ENCODE results near the gene FAM135A. TPM values are rescaled to one million over a fixed set of nuclear protein-coding genes. Genes with fewer than 3 reads are reported as not detected.

Gene FAM135A
- total RNA-seq, 4 donors from 2014 or later, result 17.1 to 99.5 (median 35.8) TPM

DNA sequence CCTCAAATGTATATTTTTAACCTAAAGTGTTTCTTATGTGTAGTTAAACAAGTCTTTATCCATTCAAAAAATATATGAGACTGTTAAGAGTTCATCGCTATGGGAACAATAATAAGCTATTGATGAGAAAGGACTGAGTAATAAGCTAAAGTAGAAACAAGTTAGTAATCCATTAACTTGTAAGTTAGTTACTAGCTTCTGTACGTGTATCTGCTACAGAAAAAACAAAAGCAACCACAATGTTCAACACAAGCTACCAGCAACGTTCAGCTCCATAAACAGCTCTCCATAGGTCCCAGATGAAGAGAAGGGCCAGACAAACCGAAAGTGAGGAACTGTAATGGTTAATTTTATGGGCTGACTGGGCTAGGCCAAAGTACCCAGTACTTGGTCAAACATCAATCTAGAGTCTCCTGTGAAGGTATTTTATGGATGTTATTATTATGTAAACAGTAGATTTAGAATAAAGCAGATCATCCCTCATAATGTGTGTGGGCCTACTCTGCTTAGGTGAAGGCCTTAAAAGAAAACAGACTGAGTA, 33.8 kb upstream of the FAM135A start:
- no peak overlapping the region for H3K27ac ChIP-seq
- H3K4me1 ChIP-seq, result no peaks in the 10 kb centered on the region
- intact Hi-C loops (cut with DNase I; ENCODE audit: low total_unique reads), result no loop called here
- no peaks in the 10 kb centered on the region for H3K27me3 ChIP-seq
- TF ChIP-seq POLR2A (IDR thresholded peaks at IDR 0.05), result no peak
- H3K9me3 ChIP-seq, result no peaks in the 10 kb centered on the region
- no peak for DNase-seq
- no peaks in the 10 kb centered on the region for H3K36me3 ChIP-seq
- no peak overlapping the region for H3K4me3 ChIP-seq

- H3K9me3 ChIP-seq, result no peaks in the 10 kb centered on the region
- no peaks in the 10 kb centered on the region for H3K27me3 ChIP-seq
- intact Hi-C loops (cut with DNase I; ENCODE audit: low total_unique reads), result no loop called here
- TF ChIP-seq CTCF (IDR thresholded peaks at IDR 0.05) (no peak), POLR2A (IDR thresholded peaks at IDR 0.05) (no peak)
- no peak overlapping the region for H3K4me3 ChIP-seq
- H3K4me1 ChIP-seq, result no peaks in the 10 kb centered on the region
- no peak overlapping the region for H3K27ac ChIP-seq
- no peaks in the 10 kb centered on the region for H3K36me3 ChIP-seq
- no peak for DNase-seq
Measured at GRCh38 chr6:70380252-70380651, 33.1 kb upstream of the FAM135A start.

- Histone ChIP-seq H3K36me3 (no peaks in the 10 kb centered on the region), H3K27ac (no peak overlapping the region), H3K27me3 (no peaks in the 10 kb centered on the region), H3K4me1 (no peaks in the 10 kb centered on the region), H3K4me3 (no peak overlapping the region), H3K9me3 (no peaks in the 10 kb centered on the region)
- DNase-seq, result no peak
- TF ChIP-seq POLR2A (IDR thresholded peaks at IDR 0.05) (no peak), CTCF (IDR thresholded peaks at IDR 0.05) (no peak)
- intact Hi-C loops (cut with DNase I; ENCODE audit: low total_unique reads), result no loop called here
Measured at GRCh38 chr6:70380771-70381416, 32.4 kb upstream of the FAM135A start.

DNA sequence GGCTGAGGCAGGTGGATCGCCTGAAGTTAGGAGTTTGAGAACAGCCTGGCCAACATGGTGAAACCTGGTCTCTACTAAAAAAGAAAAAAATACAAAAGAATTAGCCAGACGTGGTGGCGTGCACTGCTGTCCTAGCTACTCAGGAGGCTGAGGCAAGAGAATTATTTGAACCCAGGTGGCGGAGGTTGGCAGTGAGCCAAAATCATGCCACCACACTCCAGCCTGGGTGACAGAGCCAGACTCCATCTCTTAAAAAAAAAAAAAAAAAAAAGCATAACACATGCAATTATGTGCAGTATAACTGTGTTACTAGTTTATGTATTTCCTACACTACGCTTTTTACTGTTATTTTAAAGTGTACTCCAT, 31.9 kb upstream of the FAM135A start:
- TF ChIP-seq POLR2A (IDR thresholded peaks at IDR 0.05), result no peak
- no peak for TF ChIP-seq CTCF (IDR thresholded peaks at IDR 0.05)
- Histone ChIP-seq H3K36me3 (no peaks in the 10 kb centered on the region), H3K27ac (no peak overlapping the region), H3K9me3 (no peaks in the 10 kb centered on the region), H3K4me1 (no peaks in the 10 kb centered on the region), H3K27me3 (no peaks in the 10 kb centered on the region), H3K4me3 (no peak overlapping the region)
- no peak for DNase-seq
- intact Hi-C loops (cut with DNase I; ENCODE audit: low total_unique reads), result no loop called here

DNA sequence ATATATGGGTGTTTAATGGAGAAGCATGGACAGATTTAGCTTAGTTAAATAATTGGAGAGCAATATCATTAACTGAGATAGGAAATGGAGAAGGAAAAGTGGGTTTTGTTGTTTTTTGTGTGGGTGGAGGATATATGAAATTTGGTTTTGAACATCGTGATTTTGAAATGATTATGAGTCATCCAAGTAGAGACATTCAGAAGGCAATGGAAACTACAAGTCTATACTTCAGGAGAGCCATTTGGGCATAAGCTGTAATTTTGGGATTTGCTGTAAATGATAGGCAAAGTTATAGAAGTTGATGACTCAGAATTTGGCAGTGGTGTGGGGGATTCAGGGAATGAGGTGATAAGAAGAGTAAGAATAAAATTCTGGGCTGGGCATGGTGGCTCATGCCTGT, 27.4 kb upstream of the FAM135A start:
- TF ChIP-seq POLR2A (IDR thresholded peaks at IDR 0.05) (no peak), CTCF (IDR thresholded peaks at IDR 0.05) (no peak)
- Histone ChIP-seq H3K4me3 (no peak overlapping the region), H3K36me3 (no peaks in the 10 kb centered on the region), H3K27me3 (no peaks in the 10 kb centered on the region), H3K4me1 (no peaks in the 10 kb centered on the region), H3K9me3 (no peaks in the 10 kb centered on the region), H3K27ac (no peak overlapping the region)
- intact Hi-C loops (cut with DNase I; ENCODE audit: low total_unique reads), result no loop called here
- DNase-seq, result no peak

Data from uterus (tissue), 4 donors.